ENCODE measurements around the gene B4GALNT3.

- TF ChIP-seq, protein P1, sequence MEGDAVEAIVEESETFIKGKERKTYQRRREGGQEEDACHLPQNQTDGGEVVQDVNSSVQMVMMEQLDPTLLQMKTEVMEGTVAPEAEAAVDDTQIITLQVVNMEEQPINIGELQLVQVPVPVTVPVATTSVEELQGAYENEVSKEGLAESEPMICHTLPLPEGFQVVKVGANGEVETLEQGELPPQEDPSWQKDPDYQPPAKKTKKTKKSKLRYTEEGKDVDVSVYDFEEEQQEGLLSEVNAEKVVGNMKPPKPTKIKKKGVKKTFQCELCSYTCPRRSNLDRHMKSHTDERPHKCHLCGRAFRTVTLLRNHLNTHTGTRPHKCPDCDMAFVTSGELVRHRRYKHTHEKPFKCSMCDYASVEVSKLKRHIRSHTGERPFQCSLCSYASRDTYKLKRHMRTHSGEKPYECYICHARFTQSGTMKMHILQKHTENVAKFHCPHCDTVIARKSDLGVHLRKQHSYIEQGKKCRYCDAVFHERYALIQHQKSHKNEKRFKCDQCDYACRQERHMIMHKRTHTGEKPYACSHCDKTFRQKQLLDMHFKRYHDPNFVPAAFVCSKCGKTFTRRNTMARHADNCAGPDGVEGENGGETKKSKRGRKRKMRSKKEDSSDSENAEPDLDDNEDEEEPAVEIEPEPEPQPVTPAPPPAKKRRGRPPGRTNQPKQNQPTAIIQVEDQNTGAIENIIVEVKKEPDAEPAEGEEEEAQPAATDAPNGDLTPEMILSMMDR (IDR thresholded peaks at IDR 0.05), result no peak
- TF ChIP-seq BHLHE40 (IDR thresholded peaks at IDR 0.05; ENCODE audit: low read depth, low read length) (no peak), RFX5 (IDR thresholded peaks at IDR 0.05) (no peak), RARB (CRISPR knock-in tag; IDR thresholded peaks at IDR 0.05) (no peak), JUNB (IDR thresholded peaks at IDR 0.05) (no peak), MYC (IDR thresholded peaks at IDR 0.05; ENCODE audit: borderline replicate concordance, low read length) (no peak), RNF2 (IDR thresholded peaks at IDR 0.05; ENCODE audit: borderline replicate concordance, low read depth) (no peak), EP300 (IDR thresholded peaks at IDR 0.05) (no peak), REST (IDR thresholded peaks at IDR 0.05) (no peak), KDM5A (IDR thresholded peaks at IDR 0.05) (no peak)
- TF ChIP-seq, protein P2, sequence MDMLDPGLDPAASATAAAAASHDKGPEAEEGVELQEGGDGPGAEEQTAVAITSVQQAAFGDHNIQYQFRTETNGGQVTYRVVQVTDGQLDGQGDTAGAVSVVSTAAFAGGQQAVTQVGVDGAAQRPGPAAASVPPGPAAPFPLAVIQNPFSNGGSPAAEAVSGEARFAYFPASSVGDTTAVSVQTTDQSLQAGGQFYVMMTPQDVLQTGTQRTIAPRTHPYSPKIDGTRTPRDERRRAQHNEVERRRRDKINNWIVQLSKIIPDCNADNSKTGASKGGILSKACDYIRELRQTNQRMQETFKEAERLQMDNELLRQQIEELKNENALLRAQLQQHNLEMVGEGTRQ (IDR thresholded peaks at IDR 0.05), result no peak
Measured at GRCh38 chr12:450438-450837, 9.3 kb upstream of the B4GALNT3 start.
